Suprapubic skin (tissue), 4 donors: ENCODE results near the gene LILRB1. TPM values are rescaled to one million over a fixed set of nuclear protein-coding genes. Genes with fewer than 3 reads are reported as not detected.

Experiments used
- DNase-seq, 2 donors: peaks; one replicate each; pipeline ENCODE4 v3.0.0-alpha.2; 2019; ENCODE audit warnings: low spot score in 2 of 2
- H3K27ac ChIP-seq: fragments of 200-600 bp; sonication (generic); one replicate; pipeline ENCODE4 v1.5.1; 2019
- H3K27me3 ChIP-seq: fragments of 200-600 bp; sonication (generic); one replicate; pipeline ENCODE4 v1.5.1; 2019
- H3K36me3 ChIP-seq: fragments of 200-600 bp; sonication (generic); one replicate; pipeline ENCODE4 v1.5.1; 2019
- H3K4me1 ChIP-seq: fragments of 200-600 bp; sonication (generic); one replicate; pipeline ENCODE4 v1.5.1; 2019
- H3K4me3 ChIP-seq: fragments of 200-600 bp; sonication (generic); one replicate; pipeline ENCODE4 v1.5.1; 2019; ENCODE audit warnings: mild to moderate bottlenecking
- H3K9me3 ChIP-seq: fragments of 200-600 bp; sonication (generic); one replicate; pipeline ENCODE4 v1.5.1; 2019
- EP300 ChIP-seq: sonication (generic); formaldehyde crosslinking; IDR thresholded peaks from one replicate; pipeline ENCODE4 v1.6.1; 2017; ENCODE audit warnings: antibody characterized with exemption
- POLR2A ChIP-seq, 2 donors: fragments of 450-650 bp; IDR thresholded peaks; one replicate each; pipeline ENCODE4 v1.6.1; 2017; ENCODE audit warnings: antibody characterized with exemption in 2 of 2, mild to moderate bottlenecking in 2 of 2, moderate library complexity in 2 of 2
- POLR2AphosphoS5 ChIP-seq, 3 donors: sonication (generic); formaldehyde crosslinking; IDR thresholded peaks; one replicate each; pipeline ENCODE4 v1.6.1; 2017; ENCODE audit warnings: antibody characterized with exemption in 3 of 3
- WGBS: methylation state at CpG from one replicate; pipeline ENCODE4 v1.1.5; 2018; 5-methylcytosine and 5-hydroxymethylcytosine counted together
- total RNA-seq, 4 donors: library from RNA; depleted of rRNA; stranded (reverse); fragments of >200 nt; gene quantifications; one replicate each; pipeline ENCODE4 v1.1.0, GENCODE V29; 2016
- TF ChIP-seq, protein P1 (sequence below), 2 donors: fragments of 200-600 bp in 1 of 2; fragments of 450-650 bp in 1 of 2; sonication (generic) in 1 of 2; IDR thresholded peaks; one replicate each; pipeline ENCODE4 v1.5.1; 2016 to 2019; ENCODE audit warnings: antibody characterized with exemption in 2 of 2, mild to moderate bottlenecking in 1 of 2, moderate library complexity in 1 of 2

LILRB1 gene
- total RNA-seq, 4 donors from 2014 or later = not detected

DNA sequence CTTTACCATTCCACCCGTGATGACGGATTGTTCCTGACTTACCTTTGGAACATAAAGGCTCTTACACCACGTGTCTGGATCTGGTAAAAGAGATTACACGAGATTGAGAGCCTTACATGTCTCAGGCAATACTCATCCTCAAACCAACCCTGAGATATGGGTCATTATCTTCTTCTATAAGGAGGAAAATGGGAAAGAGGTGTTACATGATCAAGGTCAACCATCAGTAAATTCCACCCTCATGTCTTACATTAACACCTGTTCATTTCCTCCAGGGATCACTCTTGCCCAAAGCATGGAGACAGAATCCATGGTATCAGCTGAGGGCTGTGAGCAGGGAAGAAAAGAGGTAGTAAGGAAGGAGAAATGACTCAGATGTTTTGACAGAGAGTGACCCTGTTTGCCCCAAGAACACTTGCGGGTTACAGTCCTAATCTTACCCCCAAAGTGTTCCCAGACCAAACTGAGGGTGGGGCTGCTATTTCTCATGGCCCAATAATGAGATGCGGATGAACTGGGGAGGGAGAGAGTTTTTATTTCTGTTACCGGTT lies 52.1 kb downstream of the LILRB1 start:
- no peaks in the 10 kb centered on the region for H3K36me3 ChIP-seq
- no peak overlapping the region for H3K4me3 ChIP-seq
- TF ChIP-seq POLR2AphosphoS5 (IDR thresholded peaks at IDR 0.05) = no peak
- TF ChIP-seq POLR2A (IDR thresholded peaks at IDR 0.05) = no peak
- TF ChIP-seq, protein P1, sequence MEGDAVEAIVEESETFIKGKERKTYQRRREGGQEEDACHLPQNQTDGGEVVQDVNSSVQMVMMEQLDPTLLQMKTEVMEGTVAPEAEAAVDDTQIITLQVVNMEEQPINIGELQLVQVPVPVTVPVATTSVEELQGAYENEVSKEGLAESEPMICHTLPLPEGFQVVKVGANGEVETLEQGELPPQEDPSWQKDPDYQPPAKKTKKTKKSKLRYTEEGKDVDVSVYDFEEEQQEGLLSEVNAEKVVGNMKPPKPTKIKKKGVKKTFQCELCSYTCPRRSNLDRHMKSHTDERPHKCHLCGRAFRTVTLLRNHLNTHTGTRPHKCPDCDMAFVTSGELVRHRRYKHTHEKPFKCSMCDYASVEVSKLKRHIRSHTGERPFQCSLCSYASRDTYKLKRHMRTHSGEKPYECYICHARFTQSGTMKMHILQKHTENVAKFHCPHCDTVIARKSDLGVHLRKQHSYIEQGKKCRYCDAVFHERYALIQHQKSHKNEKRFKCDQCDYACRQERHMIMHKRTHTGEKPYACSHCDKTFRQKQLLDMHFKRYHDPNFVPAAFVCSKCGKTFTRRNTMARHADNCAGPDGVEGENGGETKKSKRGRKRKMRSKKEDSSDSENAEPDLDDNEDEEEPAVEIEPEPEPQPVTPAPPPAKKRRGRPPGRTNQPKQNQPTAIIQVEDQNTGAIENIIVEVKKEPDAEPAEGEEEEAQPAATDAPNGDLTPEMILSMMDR (IDR thresholded peaks at IDR 0.05) = no peak
- TF ChIP-seq EP300 = no peak
- no peaks in the 10 kb centered on the region for H3K9me3 ChIP-seq
- no peak overlapping the region for H3K27ac ChIP-seq
- H3K27me3 ChIP-seq = peaks cover 5% of the 10 kb centered on the region
- 51% methylated on average over 7 of the region's 7 CpGs for WGBS
- H3K4me1 ChIP-seq = no peaks in the 10 kb centered on the region
- DNase-seq = no peak

DNA sequence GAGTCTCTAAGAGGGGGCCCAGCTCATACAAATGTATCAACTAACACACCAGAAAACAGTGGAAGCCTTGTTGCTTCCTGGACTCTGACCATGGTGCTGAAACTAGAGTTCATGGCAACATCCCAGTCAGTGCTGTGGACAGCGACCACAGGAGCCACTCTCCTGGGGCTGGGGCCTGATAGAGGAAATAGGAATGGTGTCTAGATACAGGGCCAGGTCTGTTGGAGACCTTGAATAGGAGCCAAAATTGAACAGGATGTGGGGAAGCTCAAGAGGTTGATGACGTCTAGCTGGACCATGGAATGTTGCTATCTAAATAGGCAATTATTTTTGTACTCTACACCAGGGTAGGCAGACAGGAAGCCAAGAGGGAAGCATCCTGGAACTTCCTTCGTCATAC lies 54.2 kb downstream of the LILRB1 start:
- TF ChIP-seq POLR2AphosphoS5 (IDR thresholded peaks at IDR 0.05) (no peak), POLR2A (IDR thresholded peaks at IDR 0.05) (no peak), EP300 (no peak)
- TF ChIP-seq, protein P1 (IDR thresholded peaks at IDR 0.05) = no peak

More for the DNA sequence above, 54.2 kb downstream of the LILRB1 start:
- Histone ChIP-seq H3K4me3 (no peak overlapping the region), H3K36me3 (no peaks in the 10 kb centered on the region), H3K27ac (no peak overlapping the region), H3K27me3 (peaks cover 2% of the 10 kb centered on the region), H3K4me1 (no peaks in the 10 kb centered on the region), H3K9me3 (no peaks in the 10 kb centered on the region)
- no peak for DNase-seq
- 50% methylated on average over 3 of the region's 3 CpGs for WGBS

Other genes starting within 250 kb of the LILRB1 start
- gene TTYH1, start 215.0 kb upstream of the LILRB1 start, total RNA-seq = 10 to 100 TPM; 11.2 to 20.4 (median 12.5) TPM
- 100 to 1,000 TPM in 2 of 4 donors, 10 to 100 TPM in 2; 80.4 to 410 (median 124) TPM for gene LENG8, start 181.3 kb upstream of the LILRB1 start, total RNA-seq
- 1 to 10 TPM; 3.1 to 7.9 (median 4.1) TPM for gene LENG9, start 166.7 kb upstream of the LILRB1 start, total RNA-seq
- gene CDC42EP5, start 157.2 kb upstream of the LILRB1 start, total RNA-seq = 1 to 10 TPM; 4.2 to 9.4 (median 5.5) TPM
- not detected for gene LAIR2, start 127.7 kb upstream of the LILRB1 start, total RNA-seq
- under 1 TPM in 1 of 4 donors, not detected in 3; 0.15 TPM for gene LILRA2, start 56.7 kb upstream of the LILRB1 start, total RNA-seq
- gene LILRA1, start 36.9 kb upstream of the LILRB1 start, total RNA-seq = not detected
- gene LILRB4, start 32.5 kb downstream of the LILRB1 start, total RNA-seq = 1 to 10 TPM in 1 of 4 donors, under 1 TPM in 2, not detected in 1; 0.38 to 3.2 (median 0.86) TPM
- not detected for gene KIR3DL3, start 94.0 kb downstream of the LILRB1 start, total RNA-seq
- not detected for gene KIR2DL3, start 108.0 kb downstream of the LILRB1 start, total RNA-seq
- under 1 TPM in 1 of 4 donors, not detected in 3; 0.64 TPM for gene KIR2DL1, start 139.3 kb downstream of the LILRB1 start, total RNA-seq
- gene KIR2DL4, start 173.1 kb downstream of the LILRB1 start, total RNA-seq = under 1 TPM in 2 of 4 donors, not detected in 2; 0.83 to 0.85 TPM
- gene KIR3DL1, start 186.0 kb downstream of the LILRB1 start, total RNA-seq = not detected
- gene KIR2DS4, start 202.2 kb downstream of the LILRB1 start, total RNA-seq = not detected
- not detected for gene KIR3DL2, start 220.0 kb downstream of the LILRB1 start, total RNA-seq
- gene FCAR, start 243.8 kb downstream of the LILRB1 start, total RNA-seq = under 1 TPM in 1 of 4 donors, not detected in 3; 0.87 TPM